WTC11 (cell line): Measurements from ENCODE around the gene NEURL1B.

Experiments
- ATF2 ChIP-seq: sonication (generic); formaldehyde crosslinking; IDR thresholded peaks from 2 replicates; pipeline ENCODE4 v1.8.1; 2022; ENCODE audit warnings: low read depth, missing genetic modification reagents, borderline replicate concordance
- CDX4 ChIP-seq: fragments of 250-450 bp; sonication (Bioruptor Pico); IDR thresholded peaks from 2 replicates; pipeline ENCODE4 v1.9.0; 2021; ENCODE audit warnings: moderate library complexity, mild to moderate bottlenecking, inconsistent platforms, borderline replicate concordance
- CTCF ChIP-seq: fragments of 200-600 bp; IDR thresholded peaks from 2 replicates; pipeline ENCODE4 v1.8.0; 2022; ENCODE audit warnings: antibody characterized with exemption
- FOXJ3 ChIP-seq: sonication (generic); formaldehyde crosslinking; IDR thresholded peaks from 2 replicates; pipeline ENCODE4 v1.9.0; 2021; ENCODE audit warnings: missing genetic modification reagents, mild to moderate bottlenecking, borderline replicate concordance
- KAT7 ChIP-seq: sonication (generic); formaldehyde crosslinking; IDR thresholded peaks from 2 replicates; pipeline ENCODE4 v1.8.1; 2023; ENCODE audit warnings: missing genetic modification reagents, mild to moderate bottlenecking, borderline replicate concordance
- MLX ChIP-seq: sonication (generic); formaldehyde crosslinking; IDR thresholded peaks from 2 replicates; pipeline ENCODE4 v1.8.1; 2023; ENCODE audit warnings: mild to moderate bottlenecking, missing genetic modification reagents, moderate library complexity
- SP1 ChIP-seq: sonication (generic); formaldehyde crosslinking; conservative IDR thresholded peaks from 2 replicates; pipeline ENCODE4 v1.8.1; 2022; ENCODE audit warnings: missing genetic modification reagents
- USF1 ChIP-seq: sonication (generic); formaldehyde crosslinking; IDR thresholded peaks from 2 replicates; pipeline ENCODE4 v1.8.0; 2022; ENCODE audit warnings: mild to moderate bottlenecking, missing genetic modification reagents
- ZNF416 ChIP-seq: fragments of 250-450 bp; sonication (Bioruptor Pico); IDR thresholded peaks from 2 replicates; pipeline ENCODE4 v1.9.0; 2021; ENCODE audit warnings: mild to moderate bottlenecking, inconsistent platforms

- TF ChIP-seq ATF2 (CRISPR knock-in tag), result no peak
- TF ChIP-seq CTCF, result no peak
- no peak for TF ChIP-seq FOXJ3
- TF ChIP-seq SP1 (CRISPR knock-in tag), result no peak
- TF ChIP-seq KAT7 (CRISPR knock-in tag), result no peak
- TF ChIP-seq MLX (CRISPR knock-in tag), result no peak
- no peak for TF ChIP-seq ZNF416 (CRISPR knock-in tag)
- TF ChIP-seq USF1, result no peak
- no peak for TF ChIP-seq CDX4
Measured at GRCh38 chr5:172681421-172681820, 40.4 kb downstream of the NEURL1B start.
